Mononuclear cell (primary cell): Measurements from ENCODE around the gene LPP. TPM values are rescaled to one million over a fixed set of nuclear protein-coding genes. Genes with fewer than 3 reads are reported as not detected.

ENCODE experiments used
- H3K27me3 ChIP-seq: 2 replicates; pipeline ENCODE4 v1.6.0; 2011; ENCODE audit warnings: low read length, control low read depth; ENCODE audit not compliant: insufficient read depth
- H3K4me1 ChIP-seq: 2 replicates; pipeline ENCODE4 v1.5.1; 2011; ENCODE audit warnings: mild to moderate bottlenecking, low read length, control low read depth; ENCODE audit not compliant: insufficient read depth
- H3K4me3 ChIP-seq: 2 replicates; pipeline ENCODE4 v1.5.1; 2011; ENCODE audit warnings: mild to moderate bottlenecking, low read length, moderate library complexity
- H3K9me3 ChIP-seq: 2 replicates; pipeline ENCODE4 v1.5.1; 2011; ENCODE audit warnings: low read depth, mild to moderate bottlenecking, control low read depth, low read length
- total RNA-seq: library from RNA; depleted of rRNA; stranded (reverse); fragments of >200 nt; gene quantifications from one replicate; pipeline ENCODE4 v1.2.3, GENCODE V29; 2012

LPP gene
- total RNA-seq, 1 donor = 32.5 TPM

GRCh38 chr3:188227442-188227841 lies 73.5 kb downstream of the LPP start:
- H3K27me3 ChIP-seq = no peaks in the 10 kb centered on the region
- H3K9me3 ChIP-seq = no peaks in the 10 kb centered on the region
- H3K4me1 ChIP-seq = no peaks in the 10 kb centered on the region
- no peak overlapping the region for H3K4me3 ChIP-seq

GRCh38 chr3:188229177-188229576 lies 75.2 kb downstream of the LPP start:
- no peaks in the 10 kb centered on the region for H3K27me3 ChIP-seq
- no peak overlapping the region for H3K4me3 ChIP-seq
- H3K9me3 ChIP-seq = no peaks in the 10 kb centered on the region
- no peaks in the 10 kb centered on the region for H3K4me1 ChIP-seq

GRCh38 chr3:188229726-188230125 lies 75.8 kb downstream of the LPP start:
- Histone ChIP-seq H3K27me3 (no peaks in the 10 kb centered on the region), H3K4me1 (no peaks in the 10 kb centered on the region), H3K9me3 (no peaks in the 10 kb centered on the region), H3K4me3 (no peak overlapping the region)

GRCh38 chr3:188230962-188231361 lies 77.0 kb downstream of the LPP start:
- H3K4me3 ChIP-seq = no peak overlapping the region
- H3K27me3 ChIP-seq = no peaks in the 10 kb centered on the region
- H3K9me3 ChIP-seq = no peaks in the 10 kb centered on the region
- no peaks in the 10 kb centered on the region for H3K4me1 ChIP-seq

GRCh38 chr3:188231456-188231855 lies 77.5 kb downstream of the LPP start:
- Histone ChIP-seq H3K9me3 (no peaks in the 10 kb centered on the region), H3K27me3 (no peaks in the 10 kb centered on the region), H3K4me1 (no peaks in the 10 kb centered on the region), H3K4me3 (no peak overlapping the region)

- H3K4me3 ChIP-seq = no peak overlapping the region
- no peaks in the 10 kb centered on the region for H3K27me3 ChIP-seq
- no peaks in the 10 kb centered on the region for H3K9me3 ChIP-seq
- no peaks in the 10 kb centered on the region for H3K4me1 ChIP-seq
These were observed 78.7 kb downstream of the LPP start for GRCh38 chr3:188232656-188233055.

- Histone ChIP-seq H3K4me1 (no peaks in the 10 kb centered on the region), H3K4me3 (no peak overlapping the region), H3K27me3 (no peaks in the 10 kb centered on the region), H3K9me3 (no peaks in the 10 kb centered on the region)
These were observed 79.4 kb downstream of the LPP start for GRCh38 chr3:188233320-188233719.

- Histone ChIP-seq H3K9me3 (no peaks in the 10 kb centered on the region), H3K27me3 (no peaks in the 10 kb centered on the region), H3K4me1 (no peaks in the 10 kb centered on the region), H3K4me3 (no peak overlapping the region)
These were observed 80.2 kb downstream of the LPP start for GRCh38 chr3:188234132-188234531.

GRCh38 chr3:188236271-188236670 lies 82.3 kb downstream of the LPP start:
- Histone ChIP-seq H3K9me3 (no peaks in the 10 kb centered on the region), H3K4me3 (no peak overlapping the region), H3K27me3 (no peaks in the 10 kb centered on the region), H3K4me1 (no peaks in the 10 kb centered on the region)

GRCh38 chr3:188239035-188239434 lies 85.1 kb downstream of the LPP start:
- Histone ChIP-seq H3K27me3 (no peaks in the 10 kb centered on the region), H3K9me3 (no peaks in the 10 kb centered on the region), H3K4me1 (peaks cover 4% of the 10 kb centered on the region), H3K4me3 (no peak overlapping the region)

GRCh38 chr3:188239577-188239976 lies 85.6 kb downstream of the LPP start:
- H3K4me1 ChIP-seq = peaks cover 4% of the 10 kb centered on the region
- no peaks in the 10 kb centered on the region for H3K27me3 ChIP-seq

GRCh38 chr3:188240189-188240981 lies 86.4 kb downstream of the LPP start:
- H3K4me3 ChIP-seq = no peak overlapping the region
- H3K27me3 ChIP-seq = no peaks in the 10 kb centered on the region
- H3K4me1 ChIP-seq = peaks cover 4% of the 10 kb centered on the region
- no peaks in the 10 kb centered on the region for H3K9me3 ChIP-seq

More at GRCh38 chr3:188239577-188239976, 85.6 kb downstream of the LPP start:
- no peaks in the 10 kb centered on the region for H3K9me3 ChIP-seq
- no peak overlapping the region for H3K4me3 ChIP-seq

GRCh38 chr3:188241072-188241471 lies 87.1 kb downstream of the LPP start:
- peaks cover 4% of the 10 kb centered on the region for H3K4me1 ChIP-seq
- no peaks in the 10 kb centered on the region for H3K9me3 ChIP-seq
- H3K27me3 ChIP-seq = no peaks in the 10 kb centered on the region
- no peak overlapping the region for H3K4me3 ChIP-seq

- Histone ChIP-seq H3K4me3 (no peak overlapping the region), H3K4me1 (peaks cover 4% of the 10 kb centered on the region), H3K27me3 (no peaks in the 10 kb centered on the region), H3K9me3 (no peaks in the 10 kb centered on the region)
These were observed 87.9 kb downstream of the LPP start for GRCh38 chr3:188241883-188242282.

- no peaks in the 10 kb centered on the region for H3K27me3 ChIP-seq
- no peak overlapping the region for H3K4me3 ChIP-seq
- no peaks in the 10 kb centered on the region for H3K9me3 ChIP-seq
- H3K4me1 ChIP-seq = peaks cover 4% of the 10 kb centered on the region
These were observed 88.6 kb downstream of the LPP start for GRCh38 chr3:188242436-188243123.
